DOHH2 (cell line): Measurements from ENCODE around the gene MAP1LC3C.

Experiments
- H3F3A ChIP-seq: fragments of 200-600 bp; sonication (generic), shearing (Covaris generic); 2 replicates; pipeline ENCODE4 v1.6.0; 2016; ENCODE audit warnings: antibody characterized with exemption, mild to moderate bottlenecking; ENCODE audit not compliant: control insufficient read depth, insufficient read depth
- H3K27ac ChIP-seq: fragments of 200-600 bp; sonication (generic); 2 replicates; pipeline ENCODE4 v1.5.1; 2014; ENCODE audit warnings: low read depth, mild to moderate bottlenecking, low read length, moderate library complexity
- H3K27me3 ChIP-seq: fragments of 200-600 bp; sonication (generic); 2 replicates; pipeline ENCODE4 v1.6.1; 2014; ENCODE audit warnings: mild to moderate bottlenecking, low read length, mixed read lengths; ENCODE audit not compliant: control insufficient read depth
- H3K36me3 ChIP-seq: fragments of 200-600 bp; sonication (generic); 2 replicates; pipeline ENCODE4 v1.6.1; 2014; ENCODE audit warnings: mild to moderate bottlenecking, low read length, moderate library complexity, mixed read lengths; ENCODE audit not compliant: control insufficient read depth
- H3K4me1 ChIP-seq: fragments of 200-600 bp; sonication (generic); 2 replicates; pipeline ENCODE4 v1.6.1; 2014; ENCODE audit warnings: mild to moderate bottlenecking, low read length, mixed read lengths; ENCODE audit not compliant: control insufficient read depth
- H3K4me2 ChIP-seq: fragments of 200-600 bp; sonication (generic); 2 replicates; pipeline ENCODE4 v1.6.0; 2014; ENCODE audit warnings: mild to moderate bottlenecking, low read length, moderate library complexity
- H3K4me3 ChIP-seq: fragments of 200-600 bp; sonication (generic); 2 replicates; pipeline ENCODE4 v1.5.1; 2014; ENCODE audit warnings: mild to moderate bottlenecking, low read length, mixed read lengths
- H3K79me2 ChIP-seq: fragments of 200-600 bp; sonication (generic); 2 replicates; pipeline ENCODE4 v1.6.1; 2014; ENCODE audit warnings: mild to moderate bottlenecking, low read length, mixed read lengths; ENCODE audit not compliant: control insufficient read depth
- H3K9me2 ChIP-seq: fragments of 200-600 bp; sonication (generic); replicated peaks from 2 replicates; pipeline ENCODE4 v1.6.1; 2014; ENCODE audit warnings: mild to moderate bottlenecking, low read length, mixed read lengths; ENCODE audit not compliant: control insufficient read depth
- H3K9me3 ChIP-seq: fragments of 200-600 bp; sonication (generic); 2 replicates; pipeline ENCODE4 v1.6.1; 2014; ENCODE audit warnings: antibody characterized with exemption, low read length, mixed read lengths; ENCODE audit not compliant: control insufficient read depth, insufficient read depth
- H4K20me1 ChIP-seq: fragments of 200-600 bp; sonication (generic); 2 replicates; pipeline ENCODE4 v1.6.0; 2014; ENCODE audit warnings: low read depth, mild to moderate bottlenecking, antibody characterized with exemption, low read length, moderate library complexity; ENCODE audit not compliant: control insufficient read depth, insufficient read depth
- EZH2phosphoT487 ChIP-seq: fragments of 200-600 bp; sonication (generic); IDR thresholded peaks from 2 replicates; pipeline ENCODE4 v1.6.1; 2017; ENCODE audit warnings: borderline replicate concordance, mild to moderate bottlenecking, antibody characterized with exemption, low read length, moderate library complexity, mixed read lengths
- TF ChIP-seq, protein P1 (sequence below): fragments of 200-600 bp; sonication (generic); IDR thresholded peaks from one replicate; pipeline ENCODE4 v1.5.1; 2014; ENCODE audit warnings: antibody characterized with exemption, mild to moderate bottlenecking, low read depth, low read length; ENCODE audit not compliant: poor library complexity, severe bottlenecking

The MAP1LC3C gene

DNA sequence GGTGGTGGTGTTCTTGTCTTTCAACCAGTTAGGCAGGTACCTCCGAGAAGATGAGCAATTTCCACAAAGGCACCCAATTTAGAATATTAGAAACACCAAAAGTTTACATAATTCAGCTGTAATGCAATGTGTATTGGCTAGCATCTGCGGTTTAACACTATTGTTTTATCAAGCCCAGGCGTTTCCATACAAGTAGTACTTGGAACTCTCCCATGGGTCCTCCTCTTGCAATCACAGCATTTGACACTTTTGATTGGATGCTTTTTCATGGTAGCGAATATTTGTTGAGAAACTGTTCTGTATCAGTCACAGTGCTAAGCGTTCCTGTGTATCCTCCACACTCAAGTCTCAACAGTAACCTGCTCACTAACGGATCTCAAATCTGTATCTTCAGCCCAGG is 20.1 kb upstream of the MAP1LC3C start:
- Histone ChIP-seq H3K4me3 (no peak overlapping the region), H3K9me3 (no peaks in the 10 kb centered on the region), H3K27ac (no peak overlapping the region), H3K9me2 (no peaks in the 10 kb centered on the region), H3F3A (no peaks in the 10 kb centered on the region), H3K4me2 (no peak overlapping the region), H3K4me1 (peaks cover 6% of the 10 kb centered on the region), H3K27me3 (0 out of 2 replicates have a peak, but pooled peaks cover 4% of the 10 kb centered on the region), H3K36me3 (no peaks in the 10 kb centered on the region), H4K20me1 (no peaks in the 10 kb centered on the region), H3K79me2 (no peaks in the 10 kb centered on the region)
- TF ChIP-seq, protein P1, sequence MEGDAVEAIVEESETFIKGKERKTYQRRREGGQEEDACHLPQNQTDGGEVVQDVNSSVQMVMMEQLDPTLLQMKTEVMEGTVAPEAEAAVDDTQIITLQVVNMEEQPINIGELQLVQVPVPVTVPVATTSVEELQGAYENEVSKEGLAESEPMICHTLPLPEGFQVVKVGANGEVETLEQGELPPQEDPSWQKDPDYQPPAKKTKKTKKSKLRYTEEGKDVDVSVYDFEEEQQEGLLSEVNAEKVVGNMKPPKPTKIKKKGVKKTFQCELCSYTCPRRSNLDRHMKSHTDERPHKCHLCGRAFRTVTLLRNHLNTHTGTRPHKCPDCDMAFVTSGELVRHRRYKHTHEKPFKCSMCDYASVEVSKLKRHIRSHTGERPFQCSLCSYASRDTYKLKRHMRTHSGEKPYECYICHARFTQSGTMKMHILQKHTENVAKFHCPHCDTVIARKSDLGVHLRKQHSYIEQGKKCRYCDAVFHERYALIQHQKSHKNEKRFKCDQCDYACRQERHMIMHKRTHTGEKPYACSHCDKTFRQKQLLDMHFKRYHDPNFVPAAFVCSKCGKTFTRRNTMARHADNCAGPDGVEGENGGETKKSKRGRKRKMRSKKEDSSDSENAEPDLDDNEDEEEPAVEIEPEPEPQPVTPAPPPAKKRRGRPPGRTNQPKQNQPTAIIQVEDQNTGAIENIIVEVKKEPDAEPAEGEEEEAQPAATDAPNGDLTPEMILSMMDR = no peak
- no peak for TF ChIP-seq EZH2phosphoT487

DNA sequence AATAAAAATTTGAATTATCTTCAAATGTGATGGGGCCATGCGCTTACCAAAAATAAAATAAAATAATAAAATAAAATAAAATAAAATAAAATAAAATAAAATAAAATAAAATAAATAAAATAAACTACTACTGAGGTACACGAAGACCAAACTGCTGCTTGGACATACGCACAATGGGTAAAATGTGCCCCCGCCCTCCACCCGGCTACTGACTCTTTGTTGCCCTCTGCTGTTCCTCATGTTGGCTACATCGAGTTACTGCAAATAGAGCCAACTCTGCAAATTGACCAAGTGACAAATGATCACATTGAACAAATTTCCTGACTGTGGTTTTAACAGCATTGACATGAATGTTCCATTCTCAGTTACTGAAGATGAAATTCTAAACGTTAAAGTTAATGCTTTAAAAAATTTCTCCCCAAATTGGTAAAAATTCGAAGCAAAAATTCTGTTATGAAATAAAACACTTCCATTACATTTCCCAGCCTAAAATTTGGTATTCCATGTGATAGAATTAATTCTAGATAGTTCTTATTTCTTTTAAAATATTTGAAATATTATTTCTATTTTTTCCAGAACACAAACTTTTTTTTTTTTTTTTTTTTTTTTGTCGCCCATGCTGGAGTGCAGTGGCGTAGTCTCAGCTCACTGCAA is 18.8 kb upstream of the MAP1LC3C start:
- no peak for TF ChIP-seq EZH2phosphoT487
- TF ChIP-seq, protein P1 = peak; percentile 56
- no peaks in the 10 kb centered on the region for H3F3A ChIP-seq

DNA sequence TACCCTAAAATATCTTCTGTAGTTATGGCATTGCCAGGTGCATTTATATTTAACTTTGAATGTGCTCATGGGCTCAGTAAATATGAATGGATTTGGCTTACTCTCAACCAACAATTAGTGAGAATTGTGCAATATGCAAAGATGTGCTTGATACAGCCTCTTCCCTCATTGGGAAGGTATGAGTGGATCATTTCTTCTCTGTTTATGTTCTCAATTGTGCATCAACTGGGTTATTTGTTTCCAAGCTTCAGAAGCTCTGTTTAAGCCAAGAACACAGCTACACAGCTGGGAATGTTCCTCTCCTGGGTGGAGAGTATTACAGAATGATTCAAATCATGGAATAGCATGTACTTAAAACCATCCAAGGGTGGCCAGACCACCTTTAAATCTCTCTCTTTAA is 17.6 kb upstream of the MAP1LC3C start:
- no peaks in the 10 kb centered on the region for H3F3A ChIP-seq
- H3K4me2 ChIP-seq = no peak overlapping the region
- H4K20me1 ChIP-seq = no peaks in the 10 kb centered on the region
- no peaks in the 10 kb centered on the region for H3K36me3 ChIP-seq
- no peak overlapping the region for H3K27ac ChIP-seq
- TF ChIP-seq, protein P1 = no peak
- no peaks in the 10 kb centered on the region for H3K9me3 ChIP-seq
- 0 out of 2 replicates have a peak, but pooled peaks cover 4% of the 10 kb centered on the region for H3K27me3 ChIP-seq
- H3K4me3 ChIP-seq = no peak overlapping the region
- no peaks in the 10 kb centered on the region for H3K79me2 ChIP-seq
- no peaks in the 10 kb centered on the region for H3K9me2 ChIP-seq
- H3K4me1 ChIP-seq = no peaks in the 10 kb centered on the region

More for the DNA sequence above, 18.8 kb upstream of the MAP1LC3C start:
- Histone ChIP-seq H3K36me3 (no peaks in the 10 kb centered on the region), H4K20me1 (no peaks in the 10 kb centered on the region), H3K4me3 (no peak overlapping the region), H3K27ac (no peak overlapping the region), H3K27me3 (0 out of 2 replicates have a peak, but pooled peaks cover 4% of the 10 kb centered on the region), H3K9me2 (no peaks in the 10 kb centered on the region), H3K4me2 (no peak overlapping the region), H3K4me1 (no peaks in the 10 kb centered on the region), H3K79me2 (no peaks in the 10 kb centered on the region), H3K9me3 (no peaks in the 10 kb centered on the region)
